Activated CD4-positive, alpha-beta T cell treated with anti-CD3 and anti-CD28 coated beads, Interleukin-2, amount 50 U/mL, for 48 hours (primary cell): Measurements from ENCODE around the gene KRTAP12-3.
"Not testable (repeated sequence)": the region's sequence is repeated elsewhere in the genome, so short reads cannot be mapped to it uniquely, and the experiment has no call there.

Experiments
- DNase-seq, 2 experiments: peaks; one replicate each; pipeline ENCODE4 v3.0.0-alpha.2; 2020

Gene KRTAP12-3

DNA sequence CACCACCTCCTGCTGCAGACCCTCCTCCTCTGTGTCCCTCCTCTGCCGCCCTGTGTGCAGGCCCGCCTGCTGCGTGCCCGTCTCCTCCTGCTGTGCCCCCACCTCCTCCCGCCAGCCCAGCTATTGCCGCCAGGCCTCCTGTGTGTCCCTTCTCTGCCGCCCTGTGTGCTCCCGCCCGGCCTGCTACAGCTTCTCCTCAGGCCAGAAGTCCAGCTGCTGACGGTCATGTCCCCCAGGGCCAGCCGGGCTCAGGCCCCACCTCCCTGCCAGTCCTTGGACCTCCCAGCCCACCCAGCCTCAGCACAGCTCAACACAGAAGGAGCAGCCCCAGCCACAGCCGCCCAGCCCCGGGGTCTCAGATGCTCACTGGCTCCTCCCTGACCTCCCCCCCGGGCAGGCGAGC is 29.9 kb upstream of the KRTAP12-3 start:
- not testable (repeated sequence) for DNase-seq

DNA sequence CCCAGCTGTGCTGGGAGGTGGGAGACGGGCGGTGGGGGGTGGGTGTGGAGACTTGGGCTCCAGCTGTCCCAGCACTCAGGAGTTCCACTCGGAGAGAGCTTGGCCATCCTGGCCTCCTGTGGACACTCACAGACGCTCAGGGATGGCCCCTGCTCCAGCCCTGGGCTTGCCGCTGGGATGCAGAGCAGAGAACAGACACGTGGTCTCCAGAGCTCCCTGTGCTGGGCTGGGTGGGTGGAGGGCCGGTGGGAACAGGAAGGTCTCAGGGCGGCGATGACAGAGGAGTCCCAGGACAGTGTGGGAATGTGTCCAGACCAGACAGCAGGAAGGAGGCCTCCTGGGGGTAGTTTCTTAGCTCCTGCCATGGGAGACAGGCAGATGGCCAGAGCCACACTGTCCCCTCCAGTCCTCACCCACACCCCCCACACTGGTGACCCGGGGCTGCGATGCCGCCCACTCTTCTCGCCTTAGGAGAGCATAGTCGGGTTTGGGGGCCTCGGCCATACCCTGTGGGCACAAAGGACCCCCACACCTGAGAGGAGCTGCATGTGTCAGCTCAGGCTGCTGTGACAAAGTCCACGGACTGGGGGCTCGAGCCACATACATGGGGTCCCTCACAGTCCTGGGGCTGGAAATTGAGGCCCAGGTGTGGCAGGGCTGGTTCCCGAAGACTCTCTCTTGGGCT is 28.9 kb upstream of the KRTAP12-3 start:
- DNase-seq: no peak

DNA sequence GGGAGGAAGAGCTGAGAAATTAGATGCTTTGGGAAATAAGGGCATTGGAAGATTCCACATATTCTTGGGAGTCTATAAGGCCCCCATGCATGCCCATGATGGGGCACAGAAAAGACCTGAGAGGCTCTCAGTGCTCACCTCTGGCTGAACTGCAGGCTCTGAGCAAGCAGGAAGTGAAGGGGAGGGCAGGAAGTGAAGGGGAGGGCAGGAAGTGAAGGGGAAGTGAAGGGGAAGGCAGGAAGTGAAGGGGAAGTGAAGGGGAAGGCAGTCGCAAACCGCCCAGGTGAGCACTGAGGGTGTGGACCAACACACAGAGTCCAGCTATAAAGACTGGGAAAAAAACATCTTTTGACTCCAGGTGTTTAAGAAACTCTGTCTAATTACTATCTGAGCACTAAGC is 27.3 kb upstream of the KRTAP12-3 start:
- no peak for DNase-seq

DNA sequence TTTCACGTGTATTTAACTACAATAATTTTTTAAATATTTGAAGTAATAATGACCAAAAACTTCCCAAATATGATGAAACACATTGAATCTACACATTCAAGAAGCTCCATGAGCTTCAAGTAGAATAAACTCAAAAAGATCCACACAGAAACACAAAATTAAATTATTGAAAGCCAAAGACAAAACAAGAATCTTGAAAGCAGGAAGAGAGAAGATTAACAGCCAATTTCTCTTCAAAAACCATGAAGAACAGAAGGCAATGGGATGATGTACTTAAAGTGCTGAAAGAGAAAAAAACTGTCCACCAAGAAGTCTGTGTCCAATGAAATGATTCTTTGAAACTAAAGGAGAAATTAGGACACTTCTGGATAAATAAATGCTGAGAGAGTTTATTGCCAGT is 25.7 kb upstream of the KRTAP12-3 start:
- DNase-seq: no peak

DNA sequence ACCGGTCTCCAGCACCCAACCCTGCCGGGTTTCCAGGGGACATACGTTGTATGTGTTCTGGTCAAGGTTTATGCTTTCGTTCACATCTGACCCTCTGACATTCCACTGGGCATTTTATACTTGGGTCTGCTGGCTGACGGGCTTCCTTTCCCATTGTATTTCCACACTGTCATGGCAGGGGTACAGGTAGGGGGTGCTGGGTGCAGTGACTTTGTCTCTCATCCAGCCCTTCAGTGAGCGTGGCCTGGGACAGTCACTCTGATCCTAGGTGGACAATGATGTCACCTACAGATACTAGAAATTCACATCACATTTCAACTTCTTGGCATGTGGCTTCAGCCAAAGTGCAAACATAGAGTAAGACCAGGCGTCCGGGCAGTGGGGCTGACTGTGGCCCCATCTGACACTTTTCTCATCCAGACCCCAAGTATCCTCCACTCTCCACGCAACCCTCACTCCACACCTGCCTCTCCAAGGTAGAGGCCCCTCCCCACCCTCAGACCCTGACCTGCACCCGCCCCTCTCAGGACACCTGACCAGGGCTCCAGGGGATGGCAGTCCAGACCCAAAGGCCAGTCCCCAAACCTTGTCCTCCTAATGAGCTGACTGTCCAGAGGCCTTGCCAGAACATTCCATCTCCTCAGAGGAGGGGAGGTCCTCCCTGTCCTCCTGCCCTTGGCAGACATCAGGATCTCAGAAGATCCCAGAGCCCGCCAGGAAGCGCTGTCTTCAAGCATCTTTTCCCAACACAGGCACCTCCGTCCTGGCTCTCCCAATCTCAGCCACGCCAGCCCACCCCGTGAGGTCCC is 21.3 kb upstream of the KRTAP12-3 start:
- no peak for DNase-seq

DNA sequence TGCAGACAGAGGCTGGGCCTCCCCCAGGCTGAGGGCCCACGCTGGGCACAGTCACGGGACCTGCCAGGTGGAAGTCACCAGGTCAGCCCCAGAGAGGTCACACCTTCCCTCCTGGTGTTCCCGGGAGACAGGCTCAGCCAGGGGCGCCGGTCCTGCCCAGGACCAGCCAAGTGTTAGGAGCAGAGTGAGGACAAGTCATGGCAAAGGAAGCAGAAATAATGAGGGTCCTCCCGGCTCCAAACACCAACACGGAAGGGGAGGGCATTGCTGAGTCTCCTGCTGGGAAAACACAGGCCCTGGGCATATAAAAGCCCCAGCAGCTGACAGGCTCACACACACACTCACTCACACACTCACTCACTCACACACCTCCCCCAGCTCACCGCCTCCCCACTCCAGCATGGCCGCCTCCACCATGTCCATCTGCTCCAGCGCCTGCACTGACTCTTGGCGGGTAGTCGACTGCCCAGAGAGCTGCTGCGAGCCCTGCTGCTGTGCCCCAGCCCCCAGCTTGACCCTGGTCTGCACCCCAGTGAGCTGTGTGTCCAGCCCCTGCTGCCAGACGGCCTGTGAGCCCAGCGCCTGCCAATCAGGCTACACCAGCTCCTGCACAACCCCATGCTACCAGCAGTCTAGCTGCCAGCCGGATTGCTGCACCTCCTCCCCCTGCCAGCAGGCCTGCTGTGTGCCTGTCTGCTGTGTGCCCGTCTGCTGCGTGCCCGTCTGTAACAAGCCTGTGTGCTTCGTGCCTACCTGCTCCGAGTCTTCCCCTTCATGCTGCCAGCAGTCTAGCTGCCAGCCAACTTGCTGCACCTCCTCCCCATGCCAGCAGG is 20.5 kb upstream of the KRTAP12-3 start, which contains the start of gene KRTAP10-10:
Gene KRTAP10-10, plus strand, starts transcription at position 339 of the 833 bp plus-strand sequence. Its CDS starts 62 bp downstream, at position 401.
- no peak for DNase-seq

DNA sequence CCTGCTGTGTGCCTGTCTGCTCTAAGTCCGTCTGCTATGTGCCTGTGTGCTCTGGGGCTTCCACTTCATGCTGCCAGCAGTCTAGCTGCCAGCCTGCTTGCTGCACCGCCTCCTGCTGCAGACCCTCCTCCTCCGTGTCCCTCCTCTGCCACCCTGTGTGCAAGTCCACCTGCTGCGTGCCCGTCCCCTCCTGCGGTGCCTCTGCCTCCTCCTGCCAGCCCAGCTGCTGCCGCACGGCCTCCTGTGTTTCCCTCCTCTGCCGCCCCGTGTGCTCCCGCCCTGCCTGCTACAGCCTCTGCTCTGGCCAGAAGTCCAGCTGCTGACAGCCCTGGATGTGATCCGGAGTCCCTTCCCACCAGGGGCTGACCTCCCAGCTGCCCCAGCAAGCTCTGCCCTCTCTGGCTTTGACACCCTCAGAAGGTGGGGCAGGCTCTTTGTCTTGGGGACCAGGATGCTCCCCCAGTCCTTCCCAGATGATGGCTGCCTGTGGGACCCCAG is 19.8 kb upstream of the KRTAP12-3 start:
- not testable (repeated sequence) for DNase-seq

DNA sequence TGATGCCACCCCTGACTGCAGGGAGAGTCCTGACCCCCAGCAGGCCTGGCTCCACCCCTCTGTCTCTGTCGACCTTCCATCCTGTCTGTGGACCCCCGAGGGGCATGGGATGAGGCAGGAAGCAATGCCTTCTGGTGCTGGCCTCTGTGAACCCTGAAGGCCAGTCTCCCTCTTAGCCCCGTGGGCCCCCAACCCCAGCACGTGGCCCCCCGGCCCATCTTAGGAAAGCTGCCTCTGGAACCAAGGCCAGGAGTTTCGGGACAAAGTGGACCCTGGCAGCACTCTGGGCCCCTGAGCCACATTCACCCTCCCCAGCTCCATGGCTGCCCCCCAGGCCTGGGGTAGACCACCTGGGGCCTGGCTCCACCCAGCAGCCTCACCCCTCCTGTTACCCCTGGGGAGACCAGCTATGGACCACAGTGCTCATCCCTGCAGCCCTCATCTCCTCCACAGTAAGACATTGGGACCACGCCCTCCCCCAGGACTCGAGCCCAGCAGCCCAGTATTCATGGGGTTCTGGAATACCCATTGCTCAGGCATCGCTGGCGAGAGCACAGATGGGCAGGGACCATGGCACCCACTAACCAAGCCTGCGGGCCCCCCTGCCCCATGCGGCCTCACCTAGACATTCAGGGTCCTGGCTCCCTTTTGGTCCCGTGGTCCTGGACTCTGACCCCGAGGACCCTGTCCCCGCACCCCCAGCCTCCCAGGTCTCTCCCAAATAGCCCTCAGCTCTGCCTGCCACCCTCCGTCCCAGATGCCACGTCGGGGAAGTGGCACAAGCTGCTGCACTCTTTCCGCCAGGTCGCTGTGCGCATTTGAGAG is 19.0 kb upstream of the KRTAP12-3 start:
- not testable (repeated sequence) for DNase-seq

DNA sequence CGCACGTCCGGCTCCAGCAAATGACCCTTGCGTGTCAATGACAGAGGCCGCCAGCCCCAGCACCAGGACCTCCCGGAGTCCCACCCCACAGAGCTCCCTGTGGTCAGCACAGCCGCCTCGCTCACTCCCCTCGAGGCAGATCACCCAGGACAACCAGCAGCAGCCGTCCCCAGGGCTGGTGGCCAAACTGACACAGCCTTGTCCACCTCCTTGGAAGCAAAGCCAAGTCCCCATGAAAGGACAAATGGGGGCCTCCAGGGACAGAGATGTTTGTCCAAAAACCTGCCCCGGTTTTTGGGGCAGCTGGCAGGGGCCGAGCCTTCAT is 18.4 kb upstream of the KRTAP12-3 start:
- DNase-seq: no peak

DNA sequence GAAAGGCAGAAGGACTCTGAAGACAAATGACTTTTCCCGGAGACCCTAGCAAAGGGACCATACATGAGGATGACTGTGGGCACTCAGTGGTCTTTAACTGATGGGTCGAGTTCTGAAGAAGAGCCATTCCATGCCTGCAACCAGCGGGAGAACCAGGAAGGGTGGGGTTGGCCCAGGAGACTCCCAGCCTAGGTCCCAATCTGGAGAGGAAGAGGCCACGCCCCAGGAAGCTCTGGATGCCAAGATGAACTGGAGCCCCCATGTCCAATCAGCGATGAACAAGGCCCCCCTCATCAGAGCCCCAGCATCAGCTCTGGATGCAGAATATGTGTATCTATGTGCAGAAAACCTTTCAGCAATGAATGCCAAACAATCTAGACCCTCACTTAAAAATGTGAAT is 17.0 kb upstream of the KRTAP12-3 start:
- DNase-seq: no peak

DNA sequence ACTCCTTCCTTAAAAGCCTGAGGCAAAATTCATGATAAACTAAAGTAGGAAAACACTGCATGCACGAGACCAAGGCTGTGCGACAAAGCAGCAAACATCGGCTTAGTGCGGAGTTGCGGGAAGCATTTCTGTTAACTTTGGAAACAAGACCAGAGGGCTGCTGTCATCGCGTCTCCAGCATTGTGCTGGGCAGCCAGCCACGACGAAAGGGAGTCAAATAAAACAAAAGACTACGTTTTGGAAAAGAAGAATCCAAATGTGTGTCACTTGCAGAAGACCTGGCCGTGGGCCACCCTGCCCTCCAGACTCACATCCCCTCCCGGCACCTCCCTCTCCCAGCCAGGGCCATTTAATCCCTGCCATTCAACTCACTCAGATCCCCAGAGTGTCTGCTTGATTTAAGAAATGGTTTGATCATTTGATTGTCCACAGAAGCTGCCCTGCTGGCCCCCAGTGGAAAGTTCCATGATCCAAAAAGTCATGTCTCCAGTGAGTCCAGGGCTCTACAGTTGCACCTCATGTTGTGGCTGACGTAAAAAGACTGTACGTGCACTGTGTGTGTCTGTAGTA is 13.9 kb upstream of the KRTAP12-3 start:
- DNase-seq: no peak

DNA sequence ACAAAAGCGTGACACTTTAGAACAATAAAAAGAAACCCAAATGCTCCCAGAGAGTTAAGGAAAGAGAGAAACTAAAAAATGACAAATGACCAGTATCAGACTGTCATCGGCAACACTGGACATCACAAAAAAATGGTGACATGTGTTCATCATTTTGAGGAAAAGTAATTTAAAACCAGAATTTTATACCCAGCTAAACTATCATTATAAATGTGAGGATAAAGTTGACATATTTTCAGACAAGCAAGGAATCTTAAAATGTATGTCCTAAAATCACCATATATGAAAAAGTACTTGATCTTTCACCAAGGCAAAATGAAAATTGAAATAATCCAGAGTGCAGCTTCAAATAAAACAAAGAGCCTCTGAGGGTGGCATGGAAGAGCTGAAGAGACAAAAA is 12.9 kb upstream of the KRTAP12-3 start:
- no peak for DNase-seq

DNA sequence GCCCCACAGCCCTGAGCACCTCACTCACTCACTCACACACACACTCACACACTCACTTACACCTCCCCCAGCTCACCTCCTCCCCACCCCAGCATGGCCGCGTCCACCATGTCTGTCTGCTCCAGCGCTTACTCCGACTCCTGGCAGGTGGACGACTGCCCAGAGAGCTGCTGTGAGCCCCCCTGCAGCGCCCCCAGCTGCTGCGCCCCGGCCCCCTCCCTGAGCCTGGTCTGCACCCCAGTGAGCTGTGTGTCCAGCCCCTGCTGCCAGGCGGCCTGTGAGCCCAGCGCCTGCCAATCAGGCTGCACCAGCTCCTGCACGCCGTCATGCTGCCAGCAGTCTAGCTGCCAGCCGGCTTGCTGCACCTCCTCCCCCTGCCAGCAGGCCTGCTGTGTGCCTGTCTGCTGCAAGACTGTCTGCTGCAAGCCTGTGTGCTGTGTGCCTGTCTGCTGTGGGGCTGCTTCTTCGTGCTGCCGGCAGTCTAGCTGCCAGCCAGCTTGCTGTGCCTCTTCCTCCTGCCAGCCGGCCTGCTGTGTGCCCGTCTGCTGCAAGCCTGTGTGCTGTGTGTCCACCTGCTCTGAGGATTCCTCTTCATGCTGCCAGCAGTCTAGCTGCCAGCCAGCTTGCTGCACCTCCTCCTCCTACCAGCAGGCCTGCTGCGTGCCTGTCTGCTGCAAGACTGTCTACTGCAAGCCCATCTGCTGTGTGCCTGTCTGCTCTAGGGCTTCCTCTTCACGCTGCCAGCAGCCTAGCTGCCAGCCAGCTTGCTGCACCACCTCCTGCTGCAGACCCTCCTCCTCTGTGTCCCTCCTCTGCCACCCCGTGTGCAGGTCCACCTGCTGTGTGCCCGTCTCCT is 11.1 kb upstream of the KRTAP12-3 start, which contains the start of gene KRTAP10-11:
Gene KRTAP10-11, plus strand, starts transcription at position 49 of the 856 bp plus-strand sequence. Its CDS starts 45 bp downstream, at position 94.
- DNase-seq: not testable (repeated sequence)

DNA sequence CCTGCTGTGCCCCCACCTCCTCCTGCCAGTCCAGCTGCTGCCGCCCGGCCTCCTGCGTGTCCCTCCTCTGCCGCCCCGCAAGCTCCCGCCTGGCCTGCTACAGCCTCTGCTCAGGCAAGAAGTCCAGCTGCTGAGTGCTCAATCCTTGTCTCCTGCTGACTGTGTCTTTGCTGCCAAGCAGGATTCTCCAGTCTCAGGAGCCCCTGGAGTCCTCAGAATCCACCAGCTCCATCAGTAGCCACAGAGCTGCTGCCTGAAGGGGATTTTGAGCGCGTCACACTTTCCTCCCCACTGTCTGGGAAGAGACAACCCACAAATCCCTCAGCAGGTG is 10.5 kb upstream of the KRTAP12-3 start:
- DNase-seq: no peak

DNA sequence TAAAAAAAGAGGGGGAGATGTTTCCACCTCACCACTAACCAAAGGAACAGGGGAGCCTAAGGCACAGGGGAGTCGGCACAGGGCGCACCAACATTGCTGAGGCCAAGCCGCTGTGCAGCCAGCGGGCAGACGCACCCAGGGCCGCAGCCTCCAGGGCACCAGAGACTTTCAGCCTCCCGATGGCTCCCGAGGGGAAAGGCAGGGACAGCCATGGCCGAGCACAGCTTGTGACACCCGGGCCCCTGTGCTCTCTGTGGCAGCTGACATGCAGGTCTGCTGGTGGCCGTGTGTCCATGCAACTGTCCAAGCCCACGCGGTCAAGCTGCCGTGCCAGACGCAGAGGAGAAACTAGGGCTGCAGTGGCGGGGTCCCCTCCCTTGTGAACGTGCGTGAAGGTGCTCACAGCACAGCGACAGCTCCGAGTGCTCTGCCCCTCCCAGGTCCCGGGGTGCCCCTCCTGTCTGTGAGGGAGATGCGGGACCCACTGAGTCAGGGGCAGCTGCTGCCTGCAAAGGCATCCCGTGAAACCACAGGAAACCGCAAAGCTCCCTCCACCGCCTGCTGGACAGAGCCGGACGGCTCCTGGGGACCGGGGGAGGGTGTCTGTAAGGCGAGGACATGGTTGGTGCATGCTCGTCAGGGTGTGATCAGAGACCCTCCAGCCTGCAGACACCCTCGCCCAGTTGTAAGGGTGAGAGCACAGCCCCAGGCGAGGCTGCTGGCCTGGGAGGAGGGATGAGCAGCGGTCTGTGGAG is 9.0 kb upstream of the KRTAP12-3 start:
- DNase-seq: no peak

DNA sequence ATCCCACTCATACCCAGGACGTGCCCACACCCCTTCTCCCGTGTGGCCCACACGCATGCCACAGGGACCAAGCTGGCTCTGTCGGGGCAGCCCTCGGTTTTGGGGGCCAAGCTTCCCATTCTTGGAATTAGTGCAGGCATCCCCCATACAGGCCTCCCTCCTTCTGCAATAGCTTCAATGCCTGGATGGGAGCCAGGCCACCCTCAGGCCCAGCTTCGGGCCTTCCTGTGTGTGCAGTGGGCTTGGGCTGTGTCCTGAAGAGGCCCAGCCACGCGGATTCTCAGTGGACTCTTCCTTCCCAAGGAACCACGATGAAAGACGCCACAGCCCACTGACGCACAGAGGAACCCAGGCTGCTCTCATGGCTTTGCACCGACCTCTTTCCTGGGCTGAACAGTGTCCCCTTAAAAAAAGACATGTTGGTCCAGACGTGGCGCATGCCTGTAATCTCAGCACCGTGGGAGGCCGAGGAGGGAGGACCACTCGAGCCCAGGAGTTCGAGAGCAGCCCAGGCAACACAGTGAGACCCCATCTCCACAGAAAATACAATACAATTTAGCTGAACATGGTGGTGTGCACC is 8.1 kb upstream of the KRTAP12-3 start:
- no peak for DNase-seq

DNA sequence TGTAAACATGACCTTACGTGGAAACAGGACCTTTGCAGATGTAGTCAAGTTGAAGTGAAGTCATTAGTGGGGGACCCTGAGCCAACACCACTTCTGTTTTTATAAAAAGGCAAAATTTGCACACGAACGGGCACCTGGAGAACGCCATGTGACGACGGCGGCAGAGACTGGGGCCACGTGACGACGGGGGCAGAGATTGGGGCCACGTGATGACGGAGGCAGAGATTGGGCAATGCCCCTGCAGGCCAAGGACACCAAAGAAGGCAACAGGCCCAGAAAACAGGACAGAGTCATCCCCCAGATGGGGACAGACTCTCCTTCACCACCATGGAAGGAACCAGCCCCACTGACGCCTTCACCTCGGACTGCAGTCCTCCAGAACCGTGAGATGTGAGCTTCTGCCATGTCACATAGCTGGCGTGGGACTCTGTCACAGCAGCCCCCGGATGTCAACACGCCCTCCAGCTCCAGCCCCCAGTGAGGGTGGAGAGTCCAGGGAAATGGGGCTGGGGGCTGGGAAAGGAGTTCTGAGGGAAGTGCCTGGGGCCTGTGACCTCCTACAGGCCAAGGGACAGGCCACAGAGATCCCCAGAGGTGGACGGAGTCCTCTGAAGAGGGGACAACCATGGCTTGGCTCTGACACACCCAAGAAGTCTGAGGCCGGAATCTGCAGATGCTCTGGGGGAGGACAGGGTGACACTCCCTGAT is 7.3 kb upstream of the KRTAP12-3 start:
- DNase-seq: no peak

DNA sequence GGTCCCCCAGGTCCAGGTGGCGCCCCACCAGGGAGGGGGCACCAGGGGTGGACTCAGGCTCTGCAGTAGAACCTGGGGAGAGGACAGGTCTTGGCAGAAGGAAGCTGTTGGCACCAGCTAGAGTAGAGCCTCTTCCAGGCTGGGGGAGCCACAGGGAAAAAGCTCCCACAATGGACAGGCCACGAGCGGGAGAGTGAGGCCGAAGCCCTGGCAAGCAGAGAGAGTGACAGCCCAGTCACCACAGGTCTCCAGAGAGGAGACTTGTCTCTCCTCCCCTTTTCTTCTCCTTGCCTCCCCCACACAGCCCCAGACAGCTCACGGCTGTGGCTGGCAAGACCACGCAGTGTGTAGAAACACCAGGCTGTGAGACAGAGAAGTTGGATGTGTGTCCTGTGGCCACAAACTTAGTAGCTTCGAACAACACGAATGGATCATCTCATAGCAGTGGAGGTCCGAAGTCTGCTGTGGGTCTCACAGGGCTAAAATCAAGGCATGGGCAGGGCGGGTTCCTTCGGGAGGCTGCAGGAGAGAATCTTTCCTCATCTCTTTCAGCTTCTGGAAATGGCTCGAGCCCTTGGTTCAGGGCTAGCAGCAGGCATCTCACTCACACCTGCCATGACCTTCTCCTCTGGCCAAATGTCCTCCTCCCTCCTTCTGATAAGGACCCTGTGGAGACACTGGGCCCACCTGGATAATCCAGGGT is 6.6 kb upstream of the KRTAP12-3 start:
- no peak for DNase-seq

DNA sequence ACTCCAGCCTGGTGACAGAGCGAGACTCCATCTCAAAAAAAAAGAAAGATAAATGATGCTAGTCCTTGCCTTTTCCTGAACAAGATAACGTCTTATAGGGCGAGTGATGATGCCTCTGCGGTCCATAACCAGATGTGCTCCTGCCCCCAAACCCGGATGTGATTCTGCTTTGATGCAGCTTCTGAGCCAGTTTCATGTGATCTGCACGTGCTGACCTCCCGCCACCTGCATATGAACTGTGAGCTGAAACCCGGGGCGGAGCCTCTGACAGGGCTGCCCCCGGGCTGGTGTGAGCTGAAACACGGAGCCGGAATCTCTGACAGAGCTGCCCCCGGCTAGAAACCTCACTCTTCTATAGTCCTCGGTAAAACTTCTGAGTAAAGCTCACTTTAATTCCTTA is 4.6 kb upstream of the KRTAP12-3 start:
- no peak for DNase-seq
